Activated B cell treated with CpG ODN at 0.5 μM for 24 hours (primary cell): Measurements from ENCODE around the gene R3HDM4. TPM values are rescaled to one million over a fixed set of nuclear protein-coding genes. Genes with fewer than 3 reads are reported as not detected.
A peak's percentile ranks its signal among the peaks of the same experiment; 100 is the strongest.

Experiments
- ATAC-seq: fragments of 200-7000 bp; cut with Tn5 transposase; one replicate; pipeline ENCODE4 v1.10.0; 2021; ENCODE audit warnings: low read depth, mild to moderate bottlenecking, moderate library complexity
- CTCF ChIA-PET: fragments of 350-600 bp; sonication (Branson Sonifier 250); formaldehyde crosslinking; loops from one replicate; lab custom pipeline; 2021; ENCODE audit warnings: antibody characterized with exemption; lab: Charles Lee
- POLR2A ChIA-PET: fragments of 350-600 bp; sonication (Branson Sonifier 250); formaldehyde crosslinking; loops from one replicate; lab custom pipeline; 2021; ENCODE audit warnings: antibody characterized with exemption; lab: Charles Lee
- DNase-seq: peaks from one replicate; pipeline ENCODE4 v3.0.0; 2022
- H3K27ac Mint-ChIP-seq: one replicate; pipeline ENCODE4 v1.8.0; 2020; ENCODE audit warnings: mixed read lengths
- H3K27me3 Mint-ChIP-seq: one replicate; pipeline ENCODE4 v1.8.0; 2021; ENCODE audit warnings: mixed read lengths
- H3K36me3 Mint-ChIP-seq: one replicate; pipeline ENCODE4 v1.8.0; 2021; ENCODE audit warnings: low read depth, mixed read lengths
- H3K4me1 Mint-ChIP-seq: one replicate; pipeline ENCODE4 v1.8.0; 2021; ENCODE audit warnings: mixed read lengths
- H3K4me3 Mint-ChIP-seq: one replicate; pipeline ENCODE4 v1.8.0; 2020; ENCODE audit warnings: mild to moderate bottlenecking, mixed read lengths
- H3K9me3 Mint-ChIP-seq: one replicate; pipeline ENCODE4 v1.8.0; 2020; ENCODE audit warnings: mixed read lengths
- intact Hi-C: fragments of 100-400 bp; cut with micrococcal nuclease; formaldehyde crosslinking; loops from one replicate; pipeline ENCODE4 v1.15.1; 2024
- total RNA-seq: library from RNA; stranded (reverse); gene quantifications from 2 replicates; pipeline ENCODE4 v1.2.3, GENCODE V29; 2022
- TF ChIP-seq, protein P1 (sequence below): fragments of 200-600 bp; IDR thresholded peaks from one replicate; pipeline ENCODE4 v1.8.0; 2022; ENCODE audit warnings: antibody characterized with exemption, mild to moderate bottlenecking

R3HDM4 gene
- total RNA-seq, 1 donor from 2014 or later, result 189 TPM

- ATAC-seq (no peak), DNase-seq (no peak)
- no peaks in the 10 kb centered on the region for H3K27me3 Mint-ChIP-seq
- ChIA-PET CTCF (no interaction called here), POLR2A (interaction anchor here (0.5 to 1.3 kb wide), 3 partner anchors 18 to 152 kb away, joined by 3 to 6 read pairs (median 5); partner anchors contain the start of genes MED16 and RNU6-9)
- no peak overlapping the region for H3K4me3 Mint-ChIP-seq
- peaks cover 33% of the 10 kb centered on the region for H3K36me3 Mint-ChIP-seq
- no peak overlapping the region for H3K27ac Mint-ChIP-seq
- no peaks in the 10 kb centered on the region for H3K9me3 Mint-ChIP-seq
- peaks cover 8% of the 10 kb centered on the region for H3K4me1 Mint-ChIP-seq
- TF ChIP-seq, protein P1, sequence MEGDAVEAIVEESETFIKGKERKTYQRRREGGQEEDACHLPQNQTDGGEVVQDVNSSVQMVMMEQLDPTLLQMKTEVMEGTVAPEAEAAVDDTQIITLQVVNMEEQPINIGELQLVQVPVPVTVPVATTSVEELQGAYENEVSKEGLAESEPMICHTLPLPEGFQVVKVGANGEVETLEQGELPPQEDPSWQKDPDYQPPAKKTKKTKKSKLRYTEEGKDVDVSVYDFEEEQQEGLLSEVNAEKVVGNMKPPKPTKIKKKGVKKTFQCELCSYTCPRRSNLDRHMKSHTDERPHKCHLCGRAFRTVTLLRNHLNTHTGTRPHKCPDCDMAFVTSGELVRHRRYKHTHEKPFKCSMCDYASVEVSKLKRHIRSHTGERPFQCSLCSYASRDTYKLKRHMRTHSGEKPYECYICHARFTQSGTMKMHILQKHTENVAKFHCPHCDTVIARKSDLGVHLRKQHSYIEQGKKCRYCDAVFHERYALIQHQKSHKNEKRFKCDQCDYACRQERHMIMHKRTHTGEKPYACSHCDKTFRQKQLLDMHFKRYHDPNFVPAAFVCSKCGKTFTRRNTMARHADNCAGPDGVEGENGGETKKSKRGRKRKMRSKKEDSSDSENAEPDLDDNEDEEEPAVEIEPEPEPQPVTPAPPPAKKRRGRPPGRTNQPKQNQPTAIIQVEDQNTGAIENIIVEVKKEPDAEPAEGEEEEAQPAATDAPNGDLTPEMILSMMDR, result no peak
- intact Hi-C loops, result no loop called here
Measured at GRCh38 chr19:875265-875879, 37.6 kb downstream of the R3HDM4 start.

GRCh38 chr19:873561-874041 is 39.4 kb downstream of the R3HDM4 start:
- peaks cover 8% of the 10 kb centered on the region for H3K4me1 Mint-ChIP-seq
- TF ChIP-seq, protein P1, result no peak
- H3K27me3 Mint-ChIP-seq, result no peaks in the 10 kb centered on the region
- H3K9me3 Mint-ChIP-seq, result no peaks in the 10 kb centered on the region
- no peak overlapping the region for H3K27ac Mint-ChIP-seq
- DNase-seq (no peak), ATAC-seq (no peak)
- ChIA-PET POLR2A (interaction anchor here (1.2 to 1.4 kb wide), 2 partner anchors 10 to 34 kb away, joined by 3 to 4 read pairs; no protein-coding TSS in a partner anchor), CTCF (no interaction called here)
- intact Hi-C loops, result loop anchor here (2.0 kb wide), 1 partner anchor 19 kb away; the partner anchor contains the start of genes MED16 and RNU6-9
- H3K36me3 Mint-ChIP-seq, result peaks cover 39% of the 10 kb centered on the region
- H3K4me3 Mint-ChIP-seq, result no peak overlapping the region

DNA sequence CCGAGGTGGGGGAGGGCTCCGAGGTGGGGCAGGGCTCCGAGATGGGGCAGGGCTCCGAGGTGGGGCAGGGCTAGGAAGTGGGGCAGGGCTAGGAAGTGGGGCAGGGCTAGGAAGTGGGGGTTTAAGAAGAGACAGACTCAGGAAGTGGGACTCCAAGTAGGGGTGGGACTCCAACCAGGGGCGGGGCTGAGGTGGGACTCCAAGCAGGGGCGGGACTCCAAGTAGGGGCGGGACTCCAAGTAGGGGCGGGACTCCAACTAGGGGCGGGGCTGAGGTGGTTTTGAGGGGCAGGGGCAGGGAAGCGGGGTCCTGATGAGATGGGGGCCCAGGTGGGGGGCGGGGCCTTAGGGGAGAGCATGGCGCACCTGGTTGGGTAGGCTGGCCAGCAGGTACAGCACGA is 39.9 kb downstream of the R3HDM4 start:
- TF ChIP-seq, protein P1, result no peak
- Mint-ChIP-seq H3K9me3 (no peaks in the 10 kb centered on the region), H3K27ac (no peak overlapping the region), H3K36me3 (peaks cover 42% of the 10 kb centered on the region), H3K27me3 (no peaks in the 10 kb centered on the region), H3K4me1 (peaks cover 8% of the 10 kb centered on the region), H3K4me3 (no peak overlapping the region)
- CTCF ChIA-PET, result no interaction called here
- no peak for DNase-seq
- ATAC-seq, result peak; percentile 77
- intact Hi-C loops, result loop anchor here (2.0 kb wide), 1 partner anchor 20 kb away; the partner anchor contains the start of genes MED16 and RNU6-9
- POLR2A ChIA-PET, result interaction anchor here (1.2 to 1.4 kb wide), 2 partner anchors 9 to 34 kb away, joined by 3 to 4 read pairs; no protein-coding TSS in a partner anchor

GRCh38 chr19:872266-872951 is 40.6 kb downstream of the R3HDM4 start:
- H3K4me1 Mint-ChIP-seq, result peaks cover 8% of the 10 kb centered on the region
- ChIA-PET POLR2A (interaction anchor here (0.5 to 1.4 kb wide), 5 partner anchors 9 to 134 kb away, joined by 3 to 4 read pairs (median 3); no protein-coding TSS in a partner anchor), CTCF (no interaction called here)
- intact Hi-C loops, result loop anchor here (2.0 kb wide), 1 partner anchor 20 kb away; the partner anchor contains the start of genes MED16 and RNU6-9
- TF ChIP-seq, protein P1, result no peak
- H3K9me3 Mint-ChIP-seq, result no peaks in the 10 kb centered on the region
- peaks cover 47% of the 10 kb centered on the region for H3K36me3 Mint-ChIP-seq
- DNase-seq, result peak; percentile 49
- peak; percentile 85 for ATAC-seq
- H3K4me3 Mint-ChIP-seq, result peak overlapping the region; percentile 32
- H3K27ac Mint-ChIP-seq, result peak overlapping the region; percentile 56
- no peaks in the 10 kb centered on the region for H3K27me3 Mint-ChIP-seq
